NCI-H2029 treated with DMSO at 0.1 percent for 48 hours (cell line): Measurements from ENCODE around the gene SYT7.

ENCODE experiments used
- DNase-seq: peaks from one replicate; lab custom pipeline; 2025; lab: John Stamatoyannopoulos, UW

Gene SYT7

DNA sequence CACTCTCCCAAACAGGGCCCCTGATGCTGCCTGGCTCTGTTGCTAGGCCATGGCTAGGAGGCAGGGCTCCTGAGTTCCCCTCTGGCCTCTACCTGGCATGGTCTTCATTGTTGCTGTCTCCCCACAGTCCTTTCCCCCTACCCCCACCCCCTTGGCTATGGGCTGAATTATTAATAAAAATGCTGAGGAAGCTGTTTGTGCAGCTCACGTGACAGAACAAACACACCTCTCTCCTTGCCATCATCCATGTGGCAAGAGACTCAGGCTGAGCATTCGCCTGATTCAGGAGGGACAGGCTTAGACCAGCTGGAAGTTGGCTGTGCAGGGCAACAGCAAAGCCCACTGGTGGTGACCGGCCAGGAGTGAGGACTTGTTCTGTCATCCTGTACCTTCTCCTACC, 4.2 kb upstream of the SYT7 start:
- no peak for DNase-seq

DNA sequence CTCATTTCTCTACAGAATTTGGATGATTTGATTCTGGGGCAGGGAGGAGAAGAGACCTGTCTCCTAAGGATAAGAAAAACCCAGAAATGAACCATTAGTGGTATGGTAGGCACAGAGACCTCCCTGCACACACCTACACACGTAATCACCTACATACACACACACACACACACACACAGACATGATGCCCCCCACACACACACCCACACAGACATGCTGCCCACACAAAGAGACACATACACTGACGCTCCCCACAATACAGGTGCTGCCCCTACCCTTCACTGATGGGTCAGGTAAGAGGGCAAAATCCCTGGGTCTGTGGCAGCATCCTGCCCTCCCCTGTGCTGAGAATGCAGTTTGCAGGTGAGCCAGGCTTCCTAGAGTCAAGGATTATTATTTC, 1.1 kb upstream of the SYT7 start:
- DNase-seq: no peak

DNA sequence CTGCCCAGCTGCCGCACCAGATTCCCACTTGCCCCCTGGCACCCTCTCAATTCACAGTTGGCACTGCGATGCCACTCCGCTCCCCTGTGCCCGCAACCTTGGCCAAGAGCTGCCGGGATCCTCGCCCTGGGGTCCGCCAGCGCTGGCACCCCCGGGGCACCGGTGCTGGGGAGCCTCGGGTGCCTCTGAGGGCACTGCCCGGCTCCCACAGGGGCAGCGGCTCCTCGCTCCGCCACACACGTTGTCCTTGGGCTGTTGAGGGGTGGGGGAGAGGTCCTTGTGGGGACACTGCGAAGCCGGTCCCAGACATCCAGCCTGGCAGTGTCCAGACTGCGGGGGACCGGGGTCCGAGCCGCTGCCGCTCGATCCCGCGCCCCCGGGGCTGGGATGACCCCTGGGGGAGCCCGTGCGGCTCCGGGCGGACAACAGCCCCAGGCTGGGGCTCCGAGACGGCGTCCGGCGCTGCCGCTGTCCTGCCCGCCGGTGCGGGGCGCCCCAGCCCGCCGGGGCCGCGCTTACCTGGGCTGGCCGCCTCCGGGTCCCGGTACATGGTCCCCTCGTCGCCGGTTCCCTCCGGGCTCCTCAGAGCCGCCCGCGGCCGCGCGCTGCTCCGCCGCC, 496 bp downstream of the SYT7 start:
- no peak for DNase-seq

DNA sequence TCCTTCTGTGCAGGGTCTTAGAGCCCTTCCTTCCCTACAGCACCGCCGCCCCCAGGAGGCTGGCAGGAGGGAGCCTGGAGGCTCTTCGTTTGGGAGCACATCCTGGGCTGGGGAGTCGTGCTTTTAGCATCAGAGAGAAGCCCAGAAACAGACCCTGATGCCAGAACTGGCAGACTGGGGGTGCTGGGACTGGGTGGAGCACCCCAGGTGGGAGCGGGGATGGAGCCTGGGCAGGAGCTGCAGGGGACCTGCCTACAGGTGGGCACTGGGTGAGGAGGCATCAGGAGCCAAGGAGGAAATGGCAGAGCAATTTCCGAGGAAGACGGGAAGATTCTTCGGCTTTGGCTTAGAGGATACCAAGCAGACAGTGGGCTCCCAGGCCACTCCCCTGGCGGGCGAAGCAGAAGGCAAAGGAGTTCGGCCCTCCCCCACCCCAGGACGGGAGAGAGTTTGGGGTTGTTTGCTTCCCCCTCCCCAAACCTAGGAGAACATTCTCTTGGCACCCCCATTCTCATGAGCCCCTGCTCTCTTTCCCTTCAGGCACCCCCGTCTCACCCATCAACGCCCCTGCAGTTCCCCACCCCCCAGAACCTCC, 1.1 kb downstream of the SYT7 start:
- DNase-seq: no peak

DNA sequence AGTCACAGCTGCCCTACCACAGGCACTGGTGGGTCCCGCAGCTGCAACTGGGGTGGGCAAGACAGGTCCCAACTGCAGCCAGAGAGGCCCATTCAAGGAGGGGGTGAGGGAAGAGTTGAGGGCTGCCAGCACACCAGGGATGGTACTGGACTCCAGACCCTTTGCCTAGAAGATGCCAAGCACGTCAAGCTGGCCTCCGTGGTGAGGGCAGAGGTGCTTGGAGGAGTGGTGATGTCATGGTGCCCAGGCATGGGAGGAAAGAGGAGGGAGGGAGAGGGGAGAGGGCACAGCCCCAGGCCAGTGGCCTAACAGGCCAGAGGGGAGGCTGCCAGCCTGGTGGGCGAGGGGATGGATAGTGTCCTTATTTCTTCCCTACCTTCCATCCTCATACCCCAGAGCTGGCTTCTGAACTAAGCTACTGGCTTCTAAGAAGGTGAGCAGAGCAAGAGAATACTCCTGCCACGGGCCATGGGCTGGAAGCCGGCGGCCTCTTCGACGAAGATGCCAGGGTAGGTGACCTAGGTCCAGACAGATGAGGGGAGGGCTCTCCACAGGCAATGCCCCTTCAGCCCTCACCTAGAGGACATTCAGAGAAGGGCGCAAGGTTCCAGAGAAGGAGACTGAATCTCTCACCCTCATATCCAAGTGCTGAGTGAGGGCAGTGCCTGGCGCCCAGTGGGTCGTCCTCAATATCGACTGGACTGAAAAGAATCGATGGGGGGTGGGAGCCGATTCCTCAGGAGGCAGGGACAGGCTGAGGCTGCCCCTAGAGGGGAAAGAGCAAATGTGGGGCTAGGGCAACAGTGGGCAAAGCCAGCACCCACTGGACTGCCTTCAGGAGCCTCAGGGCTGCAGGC, 1.8 kb downstream of the SYT7 start:
- DNase-seq: no peak

DNA sequence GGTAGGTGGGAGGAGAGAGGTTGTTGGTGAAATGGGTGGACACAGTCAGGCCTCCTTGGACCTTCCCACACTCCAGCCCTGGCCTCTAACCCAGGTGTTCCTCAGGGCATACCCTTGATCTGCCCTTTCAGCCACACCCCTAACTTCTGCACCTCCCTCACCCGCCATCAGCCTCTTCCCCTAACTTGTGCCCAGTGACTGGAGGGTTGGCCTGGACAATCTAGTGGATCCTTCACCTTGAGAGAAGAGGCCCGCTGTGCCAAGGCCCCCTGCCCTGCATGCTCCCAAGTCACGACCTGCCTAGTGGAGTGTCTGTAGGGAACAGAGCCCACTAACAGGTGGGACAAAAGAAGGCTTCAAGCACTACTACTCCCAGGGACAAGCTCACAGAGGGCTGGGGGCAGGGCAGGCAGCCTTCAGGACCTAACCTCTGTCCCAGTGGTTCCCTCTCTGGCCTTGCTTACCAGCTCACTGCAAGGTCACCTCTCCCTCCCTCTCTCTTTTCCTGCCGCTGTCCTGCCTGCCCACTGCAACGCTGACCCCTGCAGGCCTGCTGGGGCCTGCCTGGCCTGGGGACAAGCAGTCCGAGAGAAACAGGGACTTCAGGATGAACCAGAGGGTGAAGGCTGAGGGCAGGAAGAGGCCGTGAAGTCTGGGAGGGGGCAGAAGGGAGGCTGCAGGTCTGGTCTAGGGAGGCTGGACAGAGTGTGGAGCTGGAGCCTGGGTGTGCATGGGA, 3.3 kb downstream of the SYT7 start:
- DNase-seq: no peak

DNA sequence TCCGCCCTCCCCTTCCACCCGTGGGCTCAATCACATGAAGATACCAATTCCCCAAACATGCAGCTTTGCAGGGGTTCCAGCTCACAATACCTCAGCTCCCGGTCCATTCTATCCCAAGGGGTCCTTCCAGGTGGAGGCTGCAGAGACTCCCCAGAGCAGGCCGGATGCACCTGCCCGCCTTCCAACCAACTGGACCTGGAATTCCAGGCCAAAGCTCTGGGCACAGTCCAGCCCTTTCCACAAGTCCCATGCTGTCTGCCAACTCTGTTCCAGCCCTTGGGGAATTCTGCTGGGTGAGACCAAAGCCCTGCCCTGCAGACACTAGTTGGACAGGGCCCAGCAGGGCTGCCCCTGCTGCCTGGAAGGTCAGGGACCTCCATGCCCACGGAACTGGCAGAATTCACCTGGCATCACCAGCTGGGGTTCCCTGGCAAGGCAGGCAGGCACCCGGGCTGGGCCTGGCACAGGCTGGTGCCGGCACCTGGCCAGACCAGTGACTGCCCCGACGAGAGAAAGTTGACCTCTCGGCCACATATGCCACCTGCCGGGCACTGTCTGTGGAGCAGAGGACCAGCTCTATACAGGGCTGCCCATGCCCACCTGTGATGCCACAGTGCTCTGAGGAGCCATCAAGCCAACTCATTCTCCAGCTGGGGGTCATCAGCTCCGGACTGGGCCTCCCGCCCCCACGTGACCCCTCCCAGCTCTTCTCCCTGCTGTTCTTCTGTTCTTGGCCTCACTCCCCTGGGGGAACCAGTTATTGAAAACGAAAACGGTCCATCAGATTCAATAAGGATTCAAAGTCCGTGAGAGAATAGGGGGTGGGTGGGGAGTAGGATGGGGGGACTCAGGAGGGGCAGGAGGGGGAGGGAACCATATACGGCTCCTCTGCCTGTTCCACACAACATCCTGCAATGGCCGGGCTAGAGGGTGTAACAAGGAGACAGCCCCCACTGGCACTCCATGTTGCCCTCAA, 4.7 kb downstream of the SYT7 start:
- no peak for DNase-seq

DNA sequence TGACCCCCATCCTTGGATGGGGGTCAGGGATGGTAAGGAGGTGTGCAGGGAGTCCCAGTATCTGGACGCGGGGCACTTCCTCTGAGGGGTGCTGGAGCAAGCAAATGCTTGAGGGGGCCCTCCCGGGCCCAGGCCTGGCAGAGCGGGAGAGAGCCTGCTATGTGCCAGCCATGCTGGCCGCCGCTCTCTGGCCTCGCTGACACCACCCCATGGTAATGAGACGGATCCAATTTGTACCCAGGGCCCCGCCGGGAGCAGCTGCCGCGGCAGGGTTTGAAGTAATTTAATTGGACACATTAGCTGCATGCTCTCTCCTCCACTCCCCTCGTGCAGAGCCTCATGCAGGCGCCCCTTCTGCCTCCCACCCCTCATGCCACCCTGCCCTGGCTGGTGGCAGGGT, 6.3 kb downstream of the SYT7 start:
- no peak for DNase-seq

DNA sequence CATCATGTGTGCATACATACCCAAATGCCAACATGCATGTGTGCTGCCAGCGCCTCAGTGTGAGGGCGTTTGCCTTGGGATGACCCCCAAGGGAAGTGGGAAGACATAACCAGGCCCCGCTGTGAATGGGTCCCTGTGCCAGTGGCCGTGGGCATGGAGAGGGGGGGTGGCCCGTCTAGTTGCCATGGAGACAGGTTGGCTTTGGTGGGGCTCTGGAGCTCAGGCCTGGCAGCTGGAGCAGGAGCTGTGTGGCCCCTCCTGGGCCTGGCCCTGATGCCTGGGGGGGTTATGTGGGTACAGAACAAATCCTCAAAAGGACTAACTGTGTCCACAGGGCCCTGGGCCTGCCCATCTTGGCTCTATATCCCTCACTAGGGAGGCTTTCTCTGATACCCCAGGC, 8.0 kb downstream of the SYT7 start:
- DNase-seq: no peak

DNA sequence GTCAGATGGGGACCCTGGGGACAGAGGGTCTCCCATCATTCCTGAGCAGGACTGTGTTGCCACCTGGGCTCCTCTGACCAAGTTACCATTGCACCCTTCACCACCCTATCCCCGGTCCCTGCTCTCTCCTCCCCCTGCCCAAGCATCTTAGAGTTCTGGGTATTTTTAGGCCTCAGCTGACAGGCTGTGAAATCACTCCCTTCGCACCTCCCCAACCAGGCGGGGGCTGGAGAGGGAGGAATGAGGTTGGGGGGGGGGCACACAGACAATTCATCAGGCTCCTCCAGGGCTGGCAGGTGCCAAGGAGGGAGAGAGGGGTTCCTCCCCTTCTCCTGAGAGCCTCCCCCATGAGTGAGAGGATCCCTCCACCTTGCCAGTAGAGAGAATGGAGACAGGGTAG, 9.0 kb downstream of the SYT7 start:
- DNase-seq: no peak

DNA sequence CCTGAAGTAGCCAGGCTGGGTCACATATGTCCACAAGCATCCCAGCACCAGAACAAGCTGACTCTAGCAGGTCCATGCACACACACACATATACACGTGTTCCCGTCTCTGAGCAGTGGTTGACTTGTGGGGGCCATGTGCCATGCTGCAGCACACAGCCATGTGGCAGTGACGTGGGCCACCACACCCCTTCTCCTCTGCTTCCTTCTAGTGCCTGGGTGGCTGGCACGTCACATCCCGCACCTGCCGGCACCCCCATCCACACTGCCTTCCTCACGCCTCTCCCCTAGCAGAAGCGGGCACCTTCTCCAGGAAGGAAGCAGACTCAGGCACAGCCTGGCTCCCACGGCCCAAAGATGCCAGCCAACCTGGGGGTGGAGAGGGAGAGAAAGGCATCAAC, 9.5 kb downstream of the SYT7 start:
- no peak for DNase-seq

DNA sequence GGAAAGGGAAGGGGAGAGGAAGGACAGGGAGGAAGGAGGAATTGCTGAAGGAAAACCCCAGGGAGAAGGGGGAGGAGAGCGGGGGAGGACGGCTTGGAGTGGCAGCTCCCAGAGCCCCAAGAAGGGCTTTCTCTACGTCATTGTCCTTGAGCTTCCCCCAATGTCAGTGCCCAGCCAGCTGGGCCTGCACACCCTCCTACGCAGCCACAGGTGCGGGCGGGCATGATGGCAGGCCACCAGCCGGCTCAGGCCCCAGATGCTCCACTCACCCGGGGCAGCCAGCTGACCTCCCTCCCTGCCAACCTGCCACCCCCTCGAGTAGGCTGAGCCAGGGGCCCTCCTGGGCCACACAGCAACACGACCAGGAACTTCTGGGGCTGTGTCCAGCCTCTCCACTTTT, 11.2 kb downstream of the SYT7 start:
- DNase-seq: no peak

DNA sequence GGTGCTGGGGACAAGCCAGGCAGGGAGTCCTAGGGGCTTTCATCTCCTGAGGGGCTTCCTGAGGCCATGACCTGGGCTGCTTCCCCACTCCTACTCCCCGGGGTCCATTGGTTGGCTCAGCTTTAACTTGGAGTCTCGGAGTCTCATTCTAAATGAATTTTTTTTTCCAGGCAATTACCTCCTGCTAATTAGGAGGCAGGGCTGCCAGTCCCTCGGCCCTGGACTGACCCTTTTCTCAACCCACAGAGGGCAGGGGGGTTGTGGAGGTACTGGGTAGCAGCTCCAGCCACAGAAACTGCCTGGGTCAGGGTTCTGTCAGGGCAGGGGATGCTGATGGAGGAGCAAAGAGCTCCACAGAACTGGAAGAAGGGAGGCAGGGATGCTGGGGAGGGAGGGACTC, 11.9 kb downstream of the SYT7 start:
- DNase-seq: no peak

DNA sequence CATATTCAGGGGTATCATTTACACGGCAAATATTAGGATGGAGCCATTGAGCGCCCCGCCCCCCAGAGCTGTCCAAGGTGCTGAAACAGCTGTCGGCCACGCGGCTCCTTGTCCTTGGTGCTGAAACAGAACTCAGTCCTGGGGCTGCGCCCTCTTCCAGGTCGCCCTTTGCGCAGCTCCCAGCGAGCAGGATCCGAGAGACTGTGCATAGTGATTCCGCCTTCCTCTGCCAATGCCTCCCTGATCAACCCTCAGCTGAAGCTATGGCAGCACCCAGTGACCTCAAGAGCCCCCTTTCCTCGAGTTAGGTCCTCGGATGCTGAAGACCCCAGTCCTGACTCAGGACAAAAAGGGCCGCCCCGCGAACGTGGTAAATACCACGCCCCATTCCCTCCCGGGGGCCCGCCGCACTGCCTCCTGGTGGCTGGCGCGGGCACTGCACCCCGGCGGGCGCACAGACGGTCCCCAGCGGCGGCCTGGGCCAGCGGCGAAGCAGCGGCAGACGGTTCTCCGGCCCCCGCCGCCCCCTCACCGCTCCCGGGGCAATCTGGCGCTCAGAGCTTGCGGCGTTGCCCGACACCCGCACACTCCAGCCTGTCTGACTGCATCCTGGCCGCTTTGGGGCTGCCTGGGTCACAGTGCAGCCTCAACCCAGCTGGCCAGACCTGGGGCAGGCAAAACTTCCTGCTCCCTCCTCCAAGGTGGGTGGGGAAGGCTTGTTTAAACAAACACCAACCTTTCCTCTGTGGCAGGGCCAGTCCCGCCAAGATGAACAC, 13.4 kb downstream of the SYT7 start:
- peak; percentile 38 for DNase-seq

DNA sequence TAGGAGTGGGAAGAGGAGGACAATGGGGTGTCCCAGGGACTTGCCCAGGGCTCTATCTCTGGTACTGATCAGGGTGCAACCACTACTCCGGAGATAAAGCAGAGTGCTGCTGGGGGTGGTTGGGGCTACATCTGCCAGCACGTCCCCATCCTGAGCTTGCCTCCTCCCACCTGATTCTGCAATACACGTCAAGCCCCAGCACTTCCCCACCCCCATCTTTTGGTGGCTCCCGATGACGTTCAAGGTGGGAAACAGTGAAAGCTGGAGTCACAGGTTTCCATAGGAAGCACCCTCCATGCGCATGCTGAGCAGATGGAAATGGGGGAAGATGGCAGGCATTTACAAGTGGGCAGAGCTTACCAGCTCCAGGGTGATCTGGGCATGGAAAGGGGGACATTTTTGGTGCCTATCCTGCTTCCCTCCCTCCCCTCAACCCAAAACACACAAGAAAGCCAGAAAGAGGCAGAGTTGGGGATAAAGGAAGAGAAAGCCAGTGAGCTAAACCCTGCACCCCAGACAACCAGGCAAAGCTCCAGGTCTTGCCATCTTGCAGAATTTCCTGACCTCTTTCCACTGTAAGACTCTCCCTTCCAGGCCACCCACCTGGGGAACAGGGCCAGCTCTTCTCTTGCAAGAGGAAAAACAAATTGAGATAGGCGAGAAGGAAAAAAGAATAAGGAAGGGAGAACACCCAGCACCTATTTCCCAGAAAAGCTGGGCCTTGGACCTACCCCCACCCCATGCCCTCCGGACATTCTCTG, 15.8 kb downstream of the SYT7 start:
- no peak for DNase-seq

DNA sequence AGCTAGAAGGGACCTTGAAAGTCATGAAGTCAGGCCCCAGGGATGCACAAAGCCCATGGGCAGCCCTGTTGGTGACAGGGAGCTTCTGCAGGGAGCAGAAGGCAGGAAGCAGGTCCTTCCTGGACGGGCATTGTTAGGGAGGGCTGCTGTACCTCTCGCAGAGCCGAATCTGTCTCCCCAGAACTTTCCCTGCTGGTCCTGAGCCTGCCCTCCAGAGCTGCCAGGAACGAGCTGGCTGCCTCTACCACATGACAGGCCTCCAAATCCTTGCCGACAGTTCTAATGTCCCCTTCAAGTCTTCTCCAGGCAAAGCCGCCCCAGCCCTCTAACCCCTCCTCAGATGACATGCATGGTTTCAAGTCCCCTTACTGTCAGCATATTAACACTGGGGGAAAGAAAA, 20.1 kb downstream of the SYT7 start:
- no peak for DNase-seq

DNA sequence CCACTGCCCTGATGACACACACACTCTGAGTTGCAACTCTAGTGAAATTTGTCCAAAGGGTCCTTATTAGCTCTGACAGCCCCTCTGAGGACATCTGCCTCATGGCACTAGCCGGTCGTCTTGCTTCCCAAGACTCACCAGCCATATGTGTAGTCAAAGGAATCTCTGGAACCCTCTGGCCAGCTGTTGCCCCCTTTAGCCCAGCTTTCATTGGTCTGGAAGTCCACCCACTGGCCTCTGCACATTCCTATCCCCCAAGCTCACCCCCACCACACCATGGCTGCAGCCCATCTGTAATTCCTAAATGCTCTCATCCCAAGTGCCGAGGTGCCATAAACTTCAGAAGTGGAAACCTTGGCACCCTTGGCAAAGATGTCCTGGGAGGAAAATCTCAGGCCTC, 24.3 kb downstream of the SYT7 start:
- DNase-seq: no peak

DNA sequence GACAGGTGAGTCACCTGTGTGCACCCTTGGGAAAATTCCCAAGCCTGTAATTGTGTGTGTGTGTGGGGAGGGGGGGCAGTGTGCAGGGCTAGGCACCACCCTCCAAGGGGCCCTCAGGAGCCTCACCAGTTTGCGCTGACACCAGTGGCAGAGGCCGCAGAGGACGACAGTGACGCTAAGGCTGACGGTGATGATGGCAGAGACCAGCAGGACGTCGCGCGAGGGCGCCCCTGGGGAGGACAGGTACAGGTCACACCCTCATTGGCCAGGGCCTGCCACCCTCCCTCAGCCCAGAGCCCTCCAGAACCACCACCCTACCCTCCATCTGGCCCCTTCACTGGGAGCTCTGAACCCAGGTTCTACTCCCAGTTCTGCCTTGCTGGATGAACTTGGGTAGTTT, 24.9 kb downstream of the SYT7 start:
- DNase-seq: no peak

DNA sequence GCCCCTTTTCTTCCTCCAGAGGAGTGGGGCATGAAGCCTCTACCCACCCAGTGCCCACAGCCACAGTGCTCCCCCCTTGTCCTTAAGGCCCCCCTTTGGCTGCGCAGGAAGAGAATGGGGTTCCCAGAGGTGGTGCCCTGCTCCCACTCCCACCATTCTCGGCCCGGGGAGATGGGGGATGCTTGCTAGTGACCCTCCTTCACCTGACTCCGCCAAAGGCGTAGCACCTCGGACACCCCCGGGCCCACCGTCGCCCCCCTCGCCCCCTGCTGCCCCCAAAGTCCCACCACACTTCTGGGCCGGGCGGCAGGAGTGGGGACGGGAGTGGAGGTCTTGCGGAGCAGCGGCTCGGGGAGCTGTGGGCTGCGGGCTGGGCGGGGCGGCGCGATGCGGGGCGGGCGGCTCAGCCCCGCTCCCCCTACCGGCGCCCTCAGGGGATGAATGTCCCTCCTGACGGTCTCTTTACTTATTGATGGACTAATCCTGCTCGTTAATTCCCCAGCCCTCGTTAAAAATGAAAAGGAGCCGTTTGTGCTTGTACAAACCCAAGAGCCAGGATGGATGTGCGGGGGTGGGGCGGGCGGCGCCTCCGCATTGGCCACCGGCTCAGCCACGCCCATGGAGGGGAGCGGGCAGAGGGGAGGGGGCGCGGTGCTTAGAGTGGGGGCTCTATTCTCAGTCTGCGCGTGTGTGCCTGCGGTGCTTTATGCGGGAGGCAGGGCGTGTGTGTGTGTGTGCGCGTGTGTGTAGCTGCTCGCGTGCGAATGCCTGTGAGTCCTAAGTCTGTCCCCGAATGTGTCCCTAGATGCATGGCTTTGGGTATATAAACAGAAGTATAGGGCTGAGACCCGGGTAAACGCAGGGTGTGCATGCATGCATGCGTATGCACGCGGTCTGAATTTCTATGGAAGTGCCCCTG, 25.6 kb downstream of the SYT7 start:
- DNase-seq: no peak
